Left lung (tissue), 10 donors: Measurements from ENCODE around the gene TMPRSS9. TPM values are rescaled to one million over a fixed set of nuclear protein-coding genes. Genes with fewer than 3 reads are reported as not detected.

Experiments
- ATAC-seq: fragments of 200-7000 bp; cut with Tn5 transposase; one replicate; pipeline ENCODE4 v1.9.1; 2020; ENCODE audit warnings: moderate library complexity
- DNase-seq, 4 donors: peaks; one replicate each; pipeline ENCODE4 v3.0.0-alpha.2; 2013 to 2020
- H3K27ac ChIP-seq, 2 donors: fragments of 200-600 bp; sonication (generic) in 1 of 2; one replicate each; pipeline versions ENCODE4 v1.5.0 to v1.8.0; 2020 to 2021
- H3K27me3 ChIP-seq, 2 donors: fragments of 200-600 bp; sonication (generic) in 1 of 2; one replicate each; pipeline versions ENCODE4 v1.5.0 to v1.8.0; 2020 to 2021
- H3K36me3 ChIP-seq, 2 donors: fragments of 200-600 bp; sonication (generic) in 1 of 2; one replicate each; pipeline versions ENCODE4 v1.5.0 to v1.8.0; 2020 to 2021
- H3K4me1 ChIP-seq, 2 donors: fragments of 200-600 bp; one replicate each; pipeline ENCODE4 v1.8.0; 2021
- H3K4me3 ChIP-seq, 2 donors: fragments of 200-600 bp; sonication (generic) in 1 of 2; one replicate each; pipeline versions ENCODE4 v1.5.0 to v1.8.0; 2020 to 2021; ENCODE audit warnings: mild to moderate bottlenecking in 1 of 2
- H3K9me3 ChIP-seq, 2 donors: fragments of 200-600 bp; sonication (generic) in 1 of 2; one replicate each; pipeline versions ENCODE4 v1.5.0 to v1.8.0; 2020 to 2021
- CTCF ChIP-seq, 2 donors: fragments of 200-600 bp; sonication (generic) in 1 of 2; IDR thresholded peaks; one replicate each; pipeline versions ENCODE4 v1.5.0 to v1.8.0; 2021; ENCODE audit warnings: antibody characterized with exemption in 2 of 2
- intact Hi-C, 2 donors: fragments of 100-400 bp; cut with DNase I; formaldehyde crosslinking; loops; one replicate each; pipeline versions ENCODE4 v1.11.2 to v1.14.2; 2022
- polyA plus RNA-seq, 6 donors: library from polyadenylated mRNA; unstranded; fragments of 120-200 nt; gene quantifications; one replicate each; pipeline ENCODE4 v1.2.1, GENCODE V29; 2013; ENCODE audit not compliant: insufficient read length in 6 of 6
- total RNA-seq, 2 donors: library from RNA; stranded (reverse); fragmentation: NEBNext Ultra II Directional; extraction: Animal tissue kit (Norgen Biotek cat#: 25700); gene quantifications; one replicate each; pipeline ENCODE4 v1.2.1, GENCODE V29; 2021
- donor health status: DM: no; HTN: yes; CAD: no.
- donor health status: DM: no; HTN: no; CAD: no.

Gene TMPRSS9
- total and polyA plus RNA-seq, 8 donors, result 0.45 to 1.1 (median 0.49) TPM; not detected in 2

GRCh38 chr19:2424686-2425621 lies 64.9 kb downstream of the TMPRSS9 start:
- Histone ChIP-seq H3K27ac (no peak overlapping the region), H3K27me3 (no peaks in the 10 kb centered on the region), H3K9me3 (no peaks in the 10 kb centered on the region), H3K36me3 (peaks cover 0 to 27% of the 10 kb centered on the region in 2 donors), H3K4me1 (peaks cover 18 to 38% of the 10 kb centered on the region in 2 donors), H3K4me3 (peak overlapping the region in 1 of 2 donors; percentile 79)
- intact Hi-C loops, result no loop called here
- DNase-seq (peak in 2 of 4 donors; percentile 35 to 80), ATAC-seq (no peak)
- TF ChIP-seq CTCF (IDR thresholded peaks at IDR 0.05), result no peak

- TF ChIP-seq CTCF (IDR thresholded peaks at IDR 0.05), result no peak
- Histone ChIP-seq H3K27me3 (no peaks in the 10 kb centered on the region), H3K27ac (no peak overlapping the region), H3K4me1 (peaks cover 18 to 38% of the 10 kb centered on the region in 2 donors), H3K9me3 (no peaks in the 10 kb centered on the region), H3K36me3 (peaks cover 0 to 37% of the 10 kb centered on the region in 2 donors), H3K4me3 (peak overlapping the region; percentile 79 to 98)
- intact Hi-C loops, result no loop called here
- ATAC-seq, result no peak
- peak in 1 of 4 donors; percentile 56 for DNase-seq
Measured at GRCh38 chr19:2425622-2426581, 65.8 kb downstream of the TMPRSS9 start.

- no peaks in the 10 kb centered on the region for H3K27me3 ChIP-seq
- peaks cover 0 to 46% of the 10 kb centered on the region in 2 donors for H3K36me3 ChIP-seq
- H3K27ac ChIP-seq, result peak overlapping the region; percentile 90 to 93
- no peak for TF ChIP-seq CTCF (IDR thresholded peaks at IDR 0.05)
- peaks cover 18 to 38% of the 10 kb centered on the region in 2 donors for H3K4me1 ChIP-seq
- peak overlapping the region; percentile 79 to 98 for H3K4me3 ChIP-seq
- DNase-seq (peak in 2 of 4 donors; percentile 43 to 86), ATAC-seq (peak; percentile 32)
- no peaks in the 10 kb centered on the region for H3K9me3 ChIP-seq
- intact Hi-C loops, result no loop called here
Measured at GRCh38 chr19:2426611-2427428, 66.8 kb downstream of the TMPRSS9 start.

GRCh38 chr19:2427429-2428320 lies 67.6 kb downstream of the TMPRSS9 start, which contains the start of gene TIMM13:
TSS of gene TIMM13 (minus strand) at chr19:2427586. CDS start at chr19:2427533, 53 bp downstream.
- H3K27ac ChIP-seq, result peak within 1 kb of the TSS; percentile 90 to 93
- H3K36me3 ChIP-seq, result peaks cover 0 to 52% of the 10 kb centered on the region in 2 donors
- DNase-seq, result peak; percentile 96 to 100 (median 98)

More at GRCh38 chr19:2427429-2428320, 67.6 kb downstream of the TMPRSS9 start, which contains the start of gene TIMM13:
- no peak for TF ChIP-seq CTCF (IDR thresholded peaks at IDR 0.05)
- H3K27me3 ChIP-seq, result no peaks in the 10 kb centered on the region
- H3K4me1 ChIP-seq, result peaks cover 18 to 38% of the 10 kb centered on the region in 2 donors
- ATAC-seq, result peak; percentile 96
- intact Hi-C loops, result no loop called here
- H3K4me3 ChIP-seq, result peak within 1 kb of the TSS; percentile 79 to 98
- no peaks in the 10 kb centered on the region for H3K9me3 ChIP-seq
